ENCODE data around the gene GALK1.
"Not testable (repeated sequence)": the region's sequence is repeated elsewhere in the genome, so short reads cannot be mapped to it uniquely, and the experiment has no call there.

GALK1 gene

DNA sequence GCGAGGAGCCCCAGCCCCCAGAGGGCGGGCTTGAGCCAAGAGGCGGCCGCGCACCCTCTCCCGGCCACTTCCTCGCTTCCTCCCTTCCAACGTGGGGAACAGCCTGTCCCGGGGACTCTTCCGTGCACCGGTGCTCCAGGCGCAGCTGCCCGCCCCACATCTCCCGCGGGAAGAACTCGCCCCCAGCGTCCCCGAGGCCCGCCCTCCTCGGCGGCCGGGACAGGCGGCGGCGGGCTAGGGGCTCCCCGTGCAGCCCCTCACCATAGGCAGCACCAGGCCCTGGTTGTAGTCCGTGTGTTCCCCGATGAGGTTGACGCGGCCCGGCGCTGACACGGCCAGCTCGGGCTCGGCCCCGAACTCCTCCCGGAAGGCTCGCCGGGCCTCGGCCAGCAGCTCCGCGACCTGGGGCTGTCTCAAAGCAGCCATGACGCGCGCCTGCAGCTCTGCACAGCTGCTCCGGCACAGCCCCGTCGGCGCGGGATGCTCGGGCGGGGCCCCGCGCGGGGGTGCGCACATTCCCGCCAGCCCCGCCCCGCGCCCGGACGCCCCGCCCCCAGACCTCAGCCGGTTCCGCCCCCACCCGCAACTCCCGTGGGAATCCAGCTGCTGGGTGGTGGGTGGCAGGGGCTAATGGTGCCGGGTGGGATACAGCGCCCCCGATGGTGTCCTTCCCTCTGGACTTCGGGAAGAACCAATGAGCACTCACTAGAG, at the start of gene GALK1:
TSS of gene GALK1 (minus strand) at position 482 of the 711 bp plus-strand sequence. CDS start at position 426, 56 bp downstream.
- DNase-seq: peak; percentile 90

DNA sequence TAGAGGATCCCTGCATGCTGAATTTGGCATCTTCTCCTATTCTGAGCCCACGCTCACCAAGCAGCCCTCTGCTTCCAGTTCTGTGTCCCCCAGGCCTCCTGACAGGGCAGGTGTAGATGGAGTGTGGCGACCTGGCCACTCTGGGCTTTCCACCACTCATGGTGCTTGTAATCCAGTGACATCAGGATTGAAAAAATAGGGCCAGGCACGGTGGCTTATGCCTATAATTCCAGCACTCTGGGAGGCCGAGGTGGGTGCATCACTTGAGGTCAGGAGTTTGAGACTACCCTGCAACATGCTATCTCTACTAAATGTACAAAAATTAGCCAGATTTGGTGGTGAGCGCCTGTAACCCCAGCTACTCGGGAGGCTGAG, 49.0 kb upstream of the GALK1 start:
- DNase-seq: no peak

DNA sequence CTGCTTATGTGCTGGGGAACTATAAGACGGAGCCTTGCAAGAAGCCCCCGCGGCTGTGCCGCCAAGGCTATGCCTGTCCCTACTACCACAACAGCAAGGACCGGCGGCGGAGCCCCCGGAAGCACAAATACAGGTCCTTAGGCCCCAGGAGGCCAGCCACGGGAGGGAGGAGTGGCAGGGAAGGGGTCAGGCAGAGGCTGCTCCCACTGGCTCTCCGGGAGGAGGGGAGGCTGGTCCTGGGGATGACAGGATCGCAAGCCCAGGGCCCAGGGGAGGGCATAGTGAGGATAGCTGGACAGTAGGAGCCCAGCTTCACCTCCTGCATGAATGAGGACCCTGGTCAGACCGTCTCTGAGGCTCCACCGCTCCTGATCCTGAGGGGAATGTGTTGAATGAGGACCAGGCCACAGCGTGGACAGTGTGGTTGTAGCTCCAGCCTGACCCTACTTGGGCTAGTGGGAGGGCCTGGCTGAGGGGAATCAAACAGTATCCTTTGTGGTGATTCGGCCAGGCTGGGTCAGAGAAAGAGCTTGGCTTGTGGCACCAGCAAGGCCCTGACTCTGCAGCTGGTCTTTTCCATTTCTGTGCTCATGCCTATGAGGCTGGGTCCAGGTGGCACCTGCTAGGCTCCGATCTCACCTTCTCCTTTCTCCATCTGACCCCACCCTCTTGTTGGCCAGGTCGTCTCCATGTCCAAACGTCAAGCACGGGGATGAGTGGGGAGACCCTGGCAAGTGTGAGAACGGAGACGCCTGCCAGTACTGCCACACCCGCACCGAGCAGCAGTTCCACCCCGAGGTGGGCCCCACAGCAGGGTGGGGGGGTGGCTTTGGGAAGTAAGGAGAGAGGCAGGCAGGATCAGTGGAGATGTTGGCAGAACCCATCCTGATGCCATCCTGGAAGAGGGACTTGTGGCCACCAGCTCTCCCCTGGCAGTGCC, 48.4 kb upstream of the GALK1 start:
- no peak for DNase-seq

DNA sequence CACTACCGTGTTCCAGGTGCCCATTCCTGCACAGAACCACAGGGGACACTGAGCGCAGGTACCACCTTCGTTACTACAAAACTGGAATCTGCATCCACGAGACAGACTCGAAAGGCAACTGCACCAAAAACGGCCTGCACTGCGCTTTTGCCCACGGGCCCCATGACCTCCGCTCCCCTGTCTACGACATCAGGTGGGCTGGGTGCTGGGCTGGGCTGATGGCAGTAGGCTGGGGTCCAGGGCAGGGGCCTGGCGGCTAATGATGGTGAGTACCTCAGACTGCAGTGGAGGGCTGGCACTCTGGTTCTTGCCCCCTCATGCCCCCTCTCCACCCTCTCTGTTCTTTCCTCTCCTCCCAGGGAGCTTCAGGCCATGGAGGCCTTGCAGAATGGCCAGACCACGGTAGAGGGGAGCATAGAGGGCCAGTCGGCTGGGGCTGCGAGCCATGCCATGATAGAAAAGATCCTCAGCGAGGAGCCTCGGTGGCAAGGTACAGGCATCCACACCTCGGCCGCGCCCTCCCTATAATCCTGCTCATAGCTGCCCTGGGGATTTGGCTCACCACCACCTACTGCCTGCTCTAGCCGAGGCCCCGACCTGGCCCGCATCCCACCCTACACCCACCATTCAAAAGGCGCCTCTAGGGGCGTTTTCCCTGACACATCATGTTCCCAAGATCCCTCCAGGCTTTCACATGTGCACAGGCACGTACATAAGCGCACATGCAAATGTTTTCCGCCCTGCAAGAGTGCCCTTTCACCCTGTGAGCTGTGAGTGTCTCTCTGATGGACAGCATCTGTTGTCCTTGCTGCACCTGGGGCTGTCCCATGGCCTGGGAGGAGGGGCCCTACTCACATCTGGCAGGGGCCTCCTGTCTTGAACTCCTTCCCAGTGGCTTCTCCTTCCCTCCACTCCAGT, 47.4 kb upstream of the GALK1 start:
- no peak for DNase-seq

DNA sequence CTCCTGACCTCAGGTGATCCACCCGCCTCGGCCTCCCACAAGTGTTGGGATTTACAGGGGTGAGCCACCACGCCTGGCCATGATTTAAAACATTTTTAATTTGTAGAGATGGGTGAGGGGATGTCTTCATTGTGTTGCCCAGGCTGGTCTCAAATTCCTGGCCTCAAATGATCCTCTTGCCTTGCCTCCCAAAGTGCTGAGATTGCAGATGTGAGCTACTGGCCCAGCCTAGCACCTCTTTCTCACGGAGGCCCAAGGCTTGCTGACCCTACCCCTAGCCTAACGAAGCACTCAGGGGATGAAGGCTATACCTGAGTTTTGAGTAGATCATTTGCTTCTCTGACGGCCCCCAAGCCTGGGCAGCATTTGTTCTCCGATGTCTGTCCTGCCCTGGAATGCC, 46.2 kb upstream of the GALK1 start:
- no peak for DNase-seq

DNA sequence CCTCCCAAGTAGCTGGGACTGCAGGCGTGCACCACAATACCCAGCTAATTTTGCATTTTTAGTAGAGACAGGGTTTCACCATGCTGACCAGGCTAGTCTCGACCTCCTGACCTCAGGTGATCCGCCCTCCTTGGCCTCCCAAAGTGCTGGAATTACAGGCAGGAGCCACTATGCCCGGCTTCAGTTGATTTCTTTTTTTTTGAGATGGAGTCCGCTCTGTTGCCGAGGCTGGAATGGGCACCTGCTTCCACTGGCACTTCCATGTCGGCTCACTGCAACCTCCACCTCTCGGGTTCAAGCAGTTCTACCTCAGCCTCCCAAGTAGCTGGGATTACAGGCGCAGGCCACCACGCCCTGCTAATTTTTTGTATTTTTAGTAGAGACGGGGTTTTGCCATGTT, 45.8 kb upstream of the GALK1 start:
- DNase-seq: not testable (repeated sequence)

DNA sequence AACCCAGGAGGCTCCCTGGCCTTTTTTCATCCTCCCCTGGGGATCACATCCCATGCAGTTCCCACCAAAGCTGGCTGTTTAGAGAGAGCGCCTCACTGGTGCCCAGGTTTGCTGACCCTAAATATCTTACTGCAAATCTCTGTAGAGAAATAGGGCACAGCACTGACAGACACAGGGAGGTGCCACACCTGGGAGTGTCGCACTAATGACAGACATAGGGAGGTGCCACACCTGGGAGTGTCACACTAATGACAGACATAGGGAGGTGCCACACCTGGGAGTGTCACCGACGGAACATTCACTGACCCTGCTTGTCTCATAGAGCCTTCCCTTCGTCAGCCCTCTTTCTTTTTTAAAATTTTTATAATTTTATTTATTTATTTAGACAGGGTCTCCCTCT, 45.2 kb upstream of the GALK1 start:
- DNase-seq: no peak

DNA sequence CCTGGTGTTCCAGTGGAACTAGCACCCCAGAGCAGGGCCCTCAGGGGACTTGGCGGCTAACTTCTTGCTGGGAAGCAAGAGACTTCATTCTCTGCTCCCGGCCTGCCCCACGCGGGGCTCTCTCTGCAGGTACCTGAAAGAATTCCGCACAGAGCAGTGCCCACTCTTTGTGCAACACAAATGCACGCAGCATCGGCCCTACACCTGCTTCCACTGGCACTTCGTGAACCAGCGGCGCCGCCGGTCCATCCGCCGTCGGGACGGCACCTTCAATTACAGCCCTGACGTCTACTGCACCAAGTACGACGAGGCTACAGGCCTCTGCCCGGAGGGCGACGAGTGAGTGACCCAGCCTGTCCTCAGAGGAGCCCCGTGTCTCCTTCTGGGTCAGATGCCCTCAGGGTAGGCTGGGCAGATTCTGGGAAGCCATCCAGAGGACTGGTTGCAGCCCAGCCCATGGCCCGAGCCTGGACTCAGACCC, 44.7 kb upstream of the GALK1 start:
- DNase-seq: no peak

DNA sequence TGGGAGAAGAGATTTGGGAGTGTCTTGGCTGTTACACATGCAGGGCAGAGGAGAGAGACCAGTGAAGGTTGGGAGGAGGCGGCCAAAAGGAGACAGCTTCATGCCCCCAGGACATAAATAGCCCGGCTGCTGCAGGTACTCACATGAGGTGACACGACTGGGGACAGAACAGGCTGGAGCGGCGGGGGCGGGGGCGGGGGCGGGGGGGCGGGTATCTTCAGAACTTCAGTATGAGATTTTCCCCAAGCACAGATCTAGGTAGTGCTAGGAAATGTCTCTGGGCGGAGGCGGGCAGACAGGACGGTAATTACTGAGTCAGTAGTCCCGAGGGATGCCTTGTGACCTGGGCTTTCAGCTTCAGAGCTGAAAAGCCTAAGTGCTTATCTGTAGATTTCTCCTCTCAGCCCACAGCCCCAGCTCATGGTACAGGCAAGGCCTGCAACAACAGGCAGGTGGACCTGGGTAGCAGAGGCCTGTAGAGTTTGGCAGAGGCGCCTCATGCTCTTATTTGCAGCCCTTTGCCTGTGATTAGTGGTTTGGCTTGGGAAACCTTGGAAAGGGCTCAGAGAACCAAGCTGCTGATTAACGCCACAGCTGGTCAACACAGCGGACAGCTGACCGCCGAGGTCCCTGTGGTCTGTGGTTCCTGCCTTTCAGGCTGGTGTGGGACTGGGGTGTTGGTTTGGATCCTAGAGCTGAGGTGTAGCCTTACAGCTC, 44.1 kb upstream of the GALK1 start:
- no peak for DNase-seq

DNA sequence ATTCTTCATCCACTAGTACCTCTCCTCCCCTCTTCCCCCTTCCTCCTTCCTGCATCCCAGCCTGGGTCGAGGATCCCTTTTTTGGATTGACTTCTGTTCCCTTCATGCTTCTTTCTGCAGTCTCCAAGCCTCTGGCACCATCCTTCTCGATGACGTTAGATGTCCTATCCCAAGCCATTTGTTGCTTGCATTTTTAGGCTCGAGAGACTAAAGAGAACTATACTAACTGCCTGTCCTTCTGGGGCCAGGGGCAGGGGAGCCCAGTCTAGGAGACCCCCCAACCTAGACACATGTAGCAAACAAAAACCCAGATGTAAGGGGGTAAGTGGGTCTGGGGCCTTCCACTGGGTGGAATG, 43.5 kb upstream of the GALK1 start:
- DNase-seq: no peak

DNA sequence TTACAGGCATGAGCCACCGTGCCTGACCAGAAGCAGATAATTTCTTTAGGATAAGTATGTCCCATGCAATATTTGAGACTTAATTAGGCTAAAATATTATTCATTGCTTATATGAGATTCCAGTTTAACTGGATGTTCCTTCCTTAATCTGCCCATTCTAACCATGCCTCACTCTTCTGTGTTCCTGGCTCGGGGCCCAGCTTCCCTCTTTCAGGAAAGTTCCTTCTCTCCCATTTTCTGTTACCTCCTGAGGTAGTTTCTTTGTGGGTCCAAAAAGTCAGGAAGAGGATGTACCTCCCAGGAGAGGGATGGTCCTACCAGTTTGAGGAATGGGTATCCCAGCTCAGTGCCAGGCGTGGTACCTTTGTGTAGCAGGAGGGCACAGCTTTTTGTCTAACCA, 42.9 kb upstream of the GALK1 start:
- no peak for DNase-seq

DNA sequence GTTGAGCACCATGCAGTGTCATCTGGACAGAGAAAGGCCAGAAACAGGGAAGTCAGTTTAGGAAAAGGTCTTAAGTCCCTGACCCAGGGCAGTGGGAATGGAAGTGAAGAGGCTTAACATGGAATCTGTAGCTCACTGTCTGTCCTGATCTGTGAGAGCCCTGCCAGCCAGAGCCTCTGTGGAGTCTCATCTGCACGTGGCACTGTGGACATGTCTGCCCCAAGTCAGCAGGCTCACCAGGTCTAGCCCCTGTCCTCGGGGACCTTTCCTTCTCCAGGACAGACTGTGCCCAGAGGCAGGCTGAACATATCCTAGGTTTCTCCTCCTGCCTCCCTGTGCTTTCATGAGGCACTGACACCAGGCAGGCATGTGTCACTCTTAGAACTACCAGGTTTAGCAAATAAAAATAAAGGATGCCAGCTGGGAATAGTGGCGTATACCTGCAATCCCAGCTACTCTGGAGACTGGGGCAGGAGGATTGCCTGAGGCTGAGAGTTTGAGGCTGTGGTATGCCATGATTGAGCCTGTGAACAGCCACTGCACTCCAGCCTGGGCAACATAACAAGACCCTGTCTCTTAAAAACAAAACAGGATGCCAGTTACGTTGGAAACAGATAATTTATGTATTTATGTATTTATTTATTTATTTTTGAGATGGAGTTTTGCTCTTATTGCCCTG, 42.0 kb upstream of the GALK1 start:
- no peak for DNase-seq

DNA sequence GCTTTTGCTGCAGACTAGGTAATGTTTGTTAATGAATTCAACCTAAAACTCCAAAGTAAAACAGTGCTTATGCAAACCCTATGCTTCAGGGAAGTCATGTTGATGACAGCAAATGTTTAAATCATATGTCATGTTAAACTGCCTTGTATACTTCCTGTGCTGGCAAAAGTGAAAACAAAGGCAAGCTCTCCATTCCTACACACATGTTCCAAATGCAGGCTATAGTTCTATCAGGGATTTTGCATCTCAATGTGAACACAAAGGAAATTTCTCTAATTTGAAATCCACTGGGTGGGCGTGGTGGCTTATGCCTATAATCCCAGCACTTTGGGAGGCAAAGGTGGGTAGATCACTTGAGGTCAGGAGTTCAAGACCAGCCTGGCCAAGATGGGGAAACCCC, 38.9 kb upstream of the GALK1 start:
- DNase-seq: no peak

DNA sequence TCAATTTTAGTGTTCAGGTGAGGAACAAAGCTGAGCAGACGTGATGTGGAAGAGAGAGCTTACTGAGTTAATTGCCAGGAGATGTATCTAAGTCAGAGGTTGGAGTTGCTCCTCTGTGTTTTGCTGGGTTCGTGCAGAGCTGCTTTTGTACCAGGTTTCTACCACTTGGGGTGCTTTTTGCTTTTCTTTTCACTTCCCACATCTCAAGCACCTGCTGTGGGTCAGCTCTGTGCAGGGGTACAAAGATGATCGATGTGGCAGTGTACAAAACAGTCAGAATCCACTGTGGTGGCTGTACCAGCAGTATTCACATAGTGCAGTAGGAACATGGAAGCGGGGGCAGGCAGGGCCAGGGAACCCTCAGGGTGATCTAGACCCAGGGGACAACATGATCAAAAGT, 34.4 kb upstream of the GALK1 start:
- peak; percentile 34 for DNase-seq

DNA sequence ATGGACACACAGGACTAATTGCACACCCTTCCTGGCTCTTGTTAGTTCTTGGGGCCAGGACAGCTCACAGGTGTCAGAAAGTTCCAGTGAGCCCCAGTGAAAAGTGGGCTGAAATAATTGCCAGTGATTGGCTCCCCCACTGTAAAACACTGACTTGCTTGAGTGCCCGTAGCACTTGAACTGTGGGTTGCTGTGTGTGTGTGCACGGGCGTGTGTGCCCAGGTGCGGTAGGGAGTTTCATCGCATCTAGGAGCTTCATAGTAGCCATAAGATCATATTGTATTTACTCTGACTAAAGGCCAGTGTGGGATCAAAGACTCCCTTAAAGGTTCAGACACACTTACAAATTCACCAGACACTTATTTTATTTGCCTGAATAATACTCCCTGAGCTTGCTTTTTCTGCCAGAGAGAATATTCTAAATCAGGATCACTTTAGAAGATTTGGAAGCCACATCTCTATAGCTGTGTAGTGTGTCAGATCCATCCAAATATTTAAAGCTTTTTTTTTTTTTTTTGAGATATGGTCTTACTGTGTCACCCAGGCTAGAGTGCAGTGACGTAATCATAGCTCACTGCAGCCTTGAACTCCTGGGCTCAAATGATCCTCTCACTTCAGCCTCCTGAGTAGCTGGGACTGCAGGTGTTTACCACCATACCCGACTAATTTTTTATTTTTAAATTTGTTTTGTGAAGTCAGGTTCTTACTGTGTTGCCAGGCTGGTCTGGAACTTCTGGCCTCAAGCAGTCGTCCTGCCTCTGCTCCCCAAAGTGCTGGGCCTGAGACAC, 31.0 kb upstream of the GALK1 start:
- peak; percentile 28 for DNase-seq

DNA sequence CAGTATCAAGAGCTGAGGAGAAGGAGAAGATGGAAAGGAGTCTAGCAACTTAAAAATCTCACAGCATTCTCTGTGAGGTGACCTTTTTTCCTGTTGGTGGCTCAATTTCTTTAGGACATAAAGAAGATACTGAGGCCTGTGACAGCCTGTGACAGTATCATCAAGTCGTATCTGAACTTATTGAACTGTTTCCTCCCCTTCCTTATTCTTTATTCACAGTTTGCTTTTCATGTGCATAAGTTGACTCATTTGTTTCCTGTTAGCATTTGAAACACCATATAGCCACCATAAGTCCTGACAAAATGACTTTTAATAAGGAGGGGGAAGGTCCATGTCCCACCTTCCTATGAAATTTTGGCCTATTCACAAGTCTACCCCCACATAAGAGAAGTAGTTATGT, 28.5 kb upstream of the GALK1 start:
- DNase-seq: no peak

DNA sequence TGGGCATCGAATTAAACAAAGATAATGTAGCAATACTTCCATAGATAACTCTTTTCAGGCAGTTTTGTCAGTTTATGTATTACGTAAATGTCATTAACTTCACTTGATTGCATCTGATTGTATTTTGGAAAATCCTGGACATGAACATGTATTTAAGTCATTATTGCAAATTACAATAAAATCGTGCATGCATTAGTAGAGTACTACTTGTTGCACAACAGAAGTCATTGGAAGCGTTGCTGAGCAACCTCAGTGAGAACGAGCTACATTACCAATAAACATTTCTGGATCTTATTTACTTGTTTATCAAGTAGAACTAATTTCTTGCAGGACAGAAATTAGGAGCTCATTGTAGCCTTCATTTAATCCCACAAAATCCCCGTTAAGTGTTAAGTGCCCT, 26.3 kb upstream of the GALK1 start:
- no peak for DNase-seq

DNA sequence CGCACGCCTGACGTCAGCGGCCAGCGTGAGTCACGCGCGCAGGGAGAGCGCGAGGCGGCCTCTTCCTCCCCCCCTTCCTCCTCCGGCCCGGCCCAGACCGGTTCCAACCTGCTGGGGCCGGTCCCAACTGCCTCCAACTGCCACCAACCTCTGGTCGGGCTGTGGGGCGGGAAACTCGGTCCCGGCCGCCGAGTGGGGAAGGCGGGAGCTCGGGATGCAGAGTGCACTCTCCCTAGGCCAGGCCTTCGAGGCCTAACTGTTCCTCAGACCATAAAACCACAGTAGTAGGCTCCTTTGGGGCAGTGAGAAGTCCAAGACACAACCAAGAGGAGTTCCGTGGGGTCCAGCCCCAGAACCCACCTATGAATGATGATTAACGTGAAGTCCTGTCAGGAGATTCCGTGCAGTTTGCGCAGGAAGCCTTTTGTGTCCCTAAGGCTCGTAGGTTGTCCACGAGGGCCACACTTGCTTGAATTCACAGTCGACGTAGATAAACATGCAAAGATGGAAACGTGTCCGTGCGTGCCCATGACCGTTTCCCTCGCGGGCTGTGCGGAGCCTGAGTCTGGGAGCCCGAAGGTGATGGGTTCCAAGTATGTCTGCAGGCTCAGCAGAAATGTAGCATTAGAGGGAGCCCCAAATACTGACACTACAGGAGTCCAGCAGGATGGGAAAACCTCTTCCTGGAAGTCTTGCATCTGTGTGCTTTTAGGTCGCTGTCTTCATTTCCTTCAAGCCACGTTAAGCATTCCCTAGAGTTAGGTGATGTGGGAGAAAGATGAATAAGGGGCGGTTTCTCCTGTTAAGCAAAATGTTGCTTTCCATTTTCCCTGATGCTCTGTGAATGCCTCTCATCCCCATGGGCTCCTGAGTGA, 20.3 kb upstream of the GALK1 start:
- DNase-seq: peak; percentile 97

DNA sequence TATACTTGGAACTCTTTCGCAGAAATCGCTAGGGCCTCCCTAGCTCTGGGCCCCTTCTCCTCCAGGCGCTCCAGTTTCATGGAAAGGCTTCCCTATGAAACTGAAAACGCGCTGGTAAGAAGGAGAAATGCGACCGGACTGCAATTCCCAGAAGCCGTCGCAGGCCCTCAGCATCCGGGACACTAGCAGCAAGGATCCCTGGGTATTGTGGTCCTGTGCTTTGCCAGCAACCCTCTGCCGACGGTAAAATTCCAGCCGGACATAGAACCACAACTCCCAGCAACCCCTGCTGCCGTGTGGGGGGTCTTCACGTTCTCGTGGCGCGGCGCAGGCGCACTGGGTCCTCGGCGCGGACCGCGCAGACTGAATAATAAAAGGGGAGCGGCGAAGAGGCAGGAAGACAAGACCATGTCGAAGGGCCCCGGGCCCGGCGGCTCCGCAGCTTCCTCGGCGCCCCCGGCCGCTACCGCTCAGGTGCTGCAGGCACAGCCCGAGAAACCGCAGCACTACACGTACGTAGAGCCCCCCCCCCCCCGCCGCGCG, 19.6 kb upstream of the GALK1 start, which contains the start of gene UNK:
TSS of gene UNK (plus strand) at position 334 of the 543 bp plus-strand sequence. CDS start at position 409, 75 bp downstream.
- peak; percentile 98 for DNase-seq

Data from activated effector memory CD4-positive, alpha-beta T cell treated with anti-CD3 and anti-CD28 coated beads, Interleukin-2, amount 50 U/mL, for 16 hours (primary cell).